Prostate gland (tissue), 2 donors: Measurements from ENCODE around the gene ZNF570. TPM values are rescaled to one million over a fixed set of nuclear protein-coding genes. Genes with fewer than 3 reads are reported as not detected.

Experiments
- DNase-seq: peaks from one replicate; pipeline ENCODE4 v3.0.0-alpha.2; 2019; ENCODE audit warnings: low spot score
- H3K27ac ChIP-seq, 2 donors: fragments of 200-600 bp; sonication (generic); 2 replicates each; pipeline ENCODE4 v1.5.1; 2017 to 2019
- H3K27me3 ChIP-seq: fragments of 200-600 bp; sonication (generic); replicated peaks from 2 replicates; pipeline ENCODE4 v1.5.1; 2019; ENCODE audit not compliant: insufficient read depth
- H3K36me3 ChIP-seq, 2 donors: fragments of 200-600 bp; sonication (generic); 1 replicate in 1 of 2; 2 replicates in 1 of 2; pipeline versions ENCODE4 v1.5.1 to v1.8.1; 2017 to 2019
- H3K4me1 ChIP-seq: fragments of 200-600 bp; sonication (generic); replicated peaks from 2 replicates; pipeline ENCODE4 v1.5.1; 2019
- H3K4me3 ChIP-seq, 2 donors: fragments of 200-600 bp; sonication (generic); 2 replicates each; pipeline ENCODE4 v1.5.1; 2017 to 2019
- H3K9me3 ChIP-seq: fragments of 200-600 bp; sonication (generic); 2 replicates; pipeline ENCODE4 v1.5.1; 2017
- POLR2A ChIP-seq: fragments of 450-650 bp; IDR thresholded peaks from one replicate; pipeline ENCODE4 v1.6.1; 2016; ENCODE audit warnings: antibody characterized with exemption, mild to moderate bottlenecking
- POLR2AphosphoS5 ChIP-seq: sonication (generic); formaldehyde crosslinking; IDR thresholded peaks from one replicate; pipeline ENCODE4 v1.6.1; 2017; ENCODE audit warnings: antibody characterized with exemption
- WGBS: methylation state at CpG from one replicate; pipeline ENCODE4 v1.1.5; 2018; 5-methylcytosine and 5-hydroxymethylcytosine counted together
- intact Hi-C: fragments of 100-400 bp; cut with DNase I; formaldehyde crosslinking; loops from one replicate; pipeline ENCODE4 v1.14.2; 2022
- total RNA-seq, 2 donors: library from RNA; depleted of rRNA; stranded (reverse); fragments of >200 nt; gene quantifications; one replicate each; pipeline ENCODE4 v1.1.0, GENCODE V29; 2016
- TF ChIP-seq, protein P1 (sequence below), 4 experiments: fragments of 200-600 bp in 2 of 4; fragments of 450-650 bp in 2 of 4; sonication (generic) in 2 of 4; IDR thresholded peaks; 1 replicate in 3 of 4; 2 replicates in 1 of 4; pipeline ENCODE4 v1.5.1; 2016 to 2019; ENCODE audit warnings: antibody characterized with exemption in 4 of 4, mild to moderate bottlenecking in 2 of 4, moderate library complexity in 2 of 4

ZNF570 gene
- total RNA-seq, 2 donors from 2014 or later: 6.6 to 13.5 TPM

- DNase-seq: no peak
- no peaks in the 10 kb centered on the region for H3K36me3 ChIP-seq
- intact Hi-C loops: loop anchor here (2.0 kb wide), 1 partner anchor 37 kb away; the partner anchor contains the start of gene ZNF570
- peak overlapping the region; percentile 95 to 96 for H3K27ac ChIP-seq
- no peaks in the 10 kb centered on the region for H3K27me3 ChIP-seq
- H3K4me1 ChIP-seq: no peaks in the 10 kb centered on the region
- H3K4me3 ChIP-seq: peak overlapping the region; percentile 67 to 69
- H3K9me3 ChIP-seq: no peaks in the 10 kb centered on the region
- TF ChIP-seq POLR2AphosphoS5 (peak; percentile 70), POLR2A (no peak)
- TF ChIP-seq, protein P1, sequence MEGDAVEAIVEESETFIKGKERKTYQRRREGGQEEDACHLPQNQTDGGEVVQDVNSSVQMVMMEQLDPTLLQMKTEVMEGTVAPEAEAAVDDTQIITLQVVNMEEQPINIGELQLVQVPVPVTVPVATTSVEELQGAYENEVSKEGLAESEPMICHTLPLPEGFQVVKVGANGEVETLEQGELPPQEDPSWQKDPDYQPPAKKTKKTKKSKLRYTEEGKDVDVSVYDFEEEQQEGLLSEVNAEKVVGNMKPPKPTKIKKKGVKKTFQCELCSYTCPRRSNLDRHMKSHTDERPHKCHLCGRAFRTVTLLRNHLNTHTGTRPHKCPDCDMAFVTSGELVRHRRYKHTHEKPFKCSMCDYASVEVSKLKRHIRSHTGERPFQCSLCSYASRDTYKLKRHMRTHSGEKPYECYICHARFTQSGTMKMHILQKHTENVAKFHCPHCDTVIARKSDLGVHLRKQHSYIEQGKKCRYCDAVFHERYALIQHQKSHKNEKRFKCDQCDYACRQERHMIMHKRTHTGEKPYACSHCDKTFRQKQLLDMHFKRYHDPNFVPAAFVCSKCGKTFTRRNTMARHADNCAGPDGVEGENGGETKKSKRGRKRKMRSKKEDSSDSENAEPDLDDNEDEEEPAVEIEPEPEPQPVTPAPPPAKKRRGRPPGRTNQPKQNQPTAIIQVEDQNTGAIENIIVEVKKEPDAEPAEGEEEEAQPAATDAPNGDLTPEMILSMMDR (IDR thresholded peaks at IDR 0.05): no peak
- 2% methylated on average over 12 of the region's 12 CpGs for WGBS
Observed at GRCh38 chr19:37505958-37506386, 36.8 kb downstream of the ZNF570 start.

GRCh38 chr19:37506387-37507166 lies 37.4 kb downstream of the ZNF570 start, which contains the start of gene ZNF793:
ZNF793 (plus strand) TSS chr19:37506939; CDS start chr19:37523440, 16,501 bp downstream.
- WGBS: under 1% methylated on average over 40 of the region's 40 CpGs
- intact Hi-C loops: loop anchor here (2.0 kb wide), 1 partner anchor 38 kb away; the partner anchor contains the start of gene ZNF570
- no peaks in the 10 kb centered on the region for H3K9me3 ChIP-seq
- H3K27ac ChIP-seq: peak within 1 kb of the TSS; percentile 95 to 96
- peak; percentile 87 for DNase-seq
- no peaks in the 10 kb centered on the region for H3K4me1 ChIP-seq
- H3K27me3 ChIP-seq: no peaks in the 10 kb centered on the region
- H3K36me3 ChIP-seq: no peaks in the 10 kb centered on the region
- TF ChIP-seq POLR2A (peak; percentile 36), POLR2AphosphoS5 (peak; percentile 61)
- TF ChIP-seq, protein P1 (IDR thresholded peaks at IDR 0.05): no peak
- peak within 1 kb of the TSS; percentile 67 to 69 for H3K4me3 ChIP-seq

DNA sequence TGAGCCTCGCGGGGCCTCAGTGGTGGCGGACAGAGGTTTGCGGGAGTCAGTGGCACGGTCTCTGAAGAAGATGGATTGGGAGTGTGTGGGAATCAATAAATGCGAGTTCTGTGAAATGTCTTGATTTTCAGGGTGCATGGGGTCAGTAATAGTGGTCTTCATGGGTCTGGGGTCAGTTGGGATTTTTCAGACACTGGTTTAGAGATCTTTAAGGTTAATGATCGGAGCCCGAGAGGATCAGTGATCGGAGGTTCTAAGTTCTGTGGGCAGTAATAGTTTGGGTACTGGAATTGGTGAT lies 38.0 kb downstream of the ZNF570 start:
- H3K27ac ChIP-seq: peak overlapping the region; percentile 95 to 96
- TF ChIP-seq, protein P1 (IDR thresholded peaks at IDR 0.05): no peak
- no peak for TF ChIP-seq POLR2AphosphoS5
- no peak for TF ChIP-seq POLR2A
- intact Hi-C loops: loop anchor here (2.0 kb wide), 1 partner anchor 38 kb away; the partner anchor contains the start of gene ZNF570
- no peaks in the 10 kb centered on the region for H3K4me1 ChIP-seq
- no peaks in the 10 kb centered on the region for H3K27me3 ChIP-seq
- peak overlapping the region; percentile 67 to 69 for H3K4me3 ChIP-seq
- H3K9me3 ChIP-seq: no peaks in the 10 kb centered on the region
- H3K36me3 ChIP-seq: no peaks in the 10 kb centered on the region
- no peak for DNase-seq
- WGBS: 2% methylated on average over 9 of the region's 9 CpGs

GRCh38 chr19:37511186-37511585 lies 42.0 kb downstream of the ZNF570 start:
- DNase-seq: no peak
- intact Hi-C loops: no loop called here
- Histone ChIP-seq H3K9me3 (no peaks in the 10 kb centered on the region), H3K27me3 (no peaks in the 10 kb centered on the region), H3K36me3 (no peaks in the 10 kb centered on the region), H3K27ac (no peak overlapping the region), H3K4me3 (no peak overlapping the region), H3K4me1 (no peaks in the 10 kb centered on the region)
- WGBS: 97% methylated on average over 3 of the region's 3 CpGs
- TF ChIP-seq POLR2AphosphoS5 (no peak), POLR2A (no peak)
- TF ChIP-seq, protein P1 (IDR thresholded peaks at IDR 0.05): no peak

DNA sequence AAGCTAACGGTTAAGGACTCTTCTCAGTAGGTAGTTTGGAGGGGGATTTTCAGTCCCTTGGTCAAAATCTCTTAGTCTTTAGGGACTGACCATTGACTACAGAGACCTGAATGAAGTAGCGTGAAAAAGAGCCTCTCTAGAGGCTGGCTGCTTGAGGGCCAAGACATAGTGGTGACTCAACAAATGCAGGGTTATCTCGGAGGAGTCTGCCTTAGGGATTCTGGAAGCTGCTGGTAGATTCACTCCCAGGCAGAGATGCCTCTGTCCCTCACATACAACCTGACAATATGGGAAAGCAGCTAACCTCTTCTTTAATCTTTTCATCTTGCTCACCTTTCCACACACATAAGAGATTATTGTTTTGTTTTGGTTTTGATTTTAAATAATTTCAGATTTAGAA lies 42.7 kb downstream of the ZNF570 start:
- 98% methylated on average over 3 of the region's 3 CpGs for WGBS
- DNase-seq: no peak
- no peaks in the 10 kb centered on the region for H3K4me1 ChIP-seq
- intact Hi-C loops: no loop called here
- no peaks in the 10 kb centered on the region for H3K27me3 ChIP-seq
- no peaks in the 10 kb centered on the region for H3K36me3 ChIP-seq
- H3K4me3 ChIP-seq: no peak overlapping the region
- TF ChIP-seq POLR2A: no peak
- TF ChIP-seq, protein P1 (IDR thresholded peaks at IDR 0.05): no peak
- no peak for TF ChIP-seq POLR2AphosphoS5
- H3K9me3 ChIP-seq: no peaks in the 10 kb centered on the region
- no peak overlapping the region for H3K27ac ChIP-seq
